Peyer's patch (tissue), 4 donors: ENCODE data around the gene TMPRSS3.

Source experiments
- CTCF ChIP-seq, 6 experiments: fragments of 450-650 bp in 4 of 6; fragments of 200-600 bp in 2 of 6; sonication (generic) in 1 of 6; IDR thresholded peaks; one replicate each; pipeline ENCODE4 v1.5.1; 2017 to 2019; ENCODE audit warnings: antibody characterized with exemption in 6 of 6, mild to moderate bottlenecking in 3 of 6, moderate library complexity in 1 of 6
- POLR2A ChIP-seq, 2 donors: fragments of 450-650 bp; IDR thresholded peaks; one replicate each; pipeline ENCODE4 v1.5.1; 2017; ENCODE audit warnings: antibody characterized with exemption in 2 of 2, mild to moderate bottlenecking in 2 of 2, moderate library complexity in 2 of 2

GRCh38 chr21:42433946-42434551 is 38.2 kb upstream of the TMPRSS3 start:
- TF ChIP-seq CTCF (IDR thresholded peaks at IDR 0.05): no peak
- peak in 1 of 2 donors; percentile 32 for TF ChIP-seq POLR2A (IDR thresholded peaks at IDR 0.05)
